Retinal pigment epithelial cell (primary cell): ENCODE results near the gene RTF1.
A peak's percentile ranks its signal among the peaks of the same experiment; 100 is the strongest.

Experiments
- DNase-seq: peaks from one replicate; pipeline ENCODE4 v3.0.0-alpha.2; 2010; ENCODE audit warnings: low read depth
- H3K4me3 ChIP-seq: 2 replicates; pipeline ENCODE4 v1.5.1; 2011; ENCODE audit warnings: mild to moderate bottlenecking, low read length, control low read depth, moderate library complexity
- CTCF ChIP-seq: conservative IDR thresholded peaks from 2 replicates; pipeline ENCODE4 v1.5.1; 2011; ENCODE audit warnings: low read depth, low read length, control low read depth, inconsistent platforms

The RTF1 gene

GRCh38 chr15:41501191-41501917, 84.5 kb downstream of the RTF1 start:
- H3K4me3 ChIP-seq, result peak overlapping the region; percentile 4
- no peak for DNase-seq
- no peak for TF ChIP-seq CTCF

- no peak for TF ChIP-seq CTCF
- no peak overlapping the region for H3K4me3 ChIP-seq
- DNase-seq, result no peak
These were observed 85.3 kb downstream of the RTF1 start for GRCh38 chr15:41501931-41502794.

- H3K4me3 ChIP-seq, result no peak overlapping the region
- TF ChIP-seq CTCF, result no peak
- DNase-seq, result no peak
These were observed 86.1 kb downstream of the RTF1 start for GRCh38 chr15:41502795-41503668.

GRCh38 chr15:41503669-41504010, 86.7 kb downstream of the RTF1 start:
- no peak for TF ChIP-seq CTCF
- H3K4me3 ChIP-seq, result no peak overlapping the region
- no peak for DNase-seq

GRCh38 chr15:41504751-41505492, 88.0 kb downstream of the RTF1 start:
- no peak for TF ChIP-seq CTCF
- H3K4me3 ChIP-seq, result no peak overlapping the region
- no peak for DNase-seq

GRCh38 chr15:41505776-41506175, 88.9 kb downstream of the RTF1 start:
- DNase-seq, result no peak
- no peak for TF ChIP-seq CTCF
- no peak overlapping the region for H3K4me3 ChIP-seq
